HG03571 (cell line): Measurements from ENCODE around the gene NPIPB4.
"Not testable (repeated sequence)": the region's sequence is repeated elsewhere in the genome, so short reads cannot be mapped to it uniquely, and the experiment has no call there.

Source experiments
- ATAC-seq: cut with Tn5 transposase; IDR thresholded peaks from one replicate; pipeline ENCODE4 v1.9.1; 2021; ENCODE audit not compliant: unreplicated experiment

Gene NPIPB4

GRCh38 chr16:21857656-21858055 lies at the start of gene NPIPB4:
Gene NPIPB4 (minus strand): TSS chr16:21857756. CDS start chr16:21857378, 378 bp downstream.
- ATAC-seq, result not testable (repeated sequence)

GRCh38 chr16:21898998-21899397 lies 41.4 kb upstream of the NPIPB4 start:
- ATAC-seq, result not testable (repeated sequence)

DNA sequence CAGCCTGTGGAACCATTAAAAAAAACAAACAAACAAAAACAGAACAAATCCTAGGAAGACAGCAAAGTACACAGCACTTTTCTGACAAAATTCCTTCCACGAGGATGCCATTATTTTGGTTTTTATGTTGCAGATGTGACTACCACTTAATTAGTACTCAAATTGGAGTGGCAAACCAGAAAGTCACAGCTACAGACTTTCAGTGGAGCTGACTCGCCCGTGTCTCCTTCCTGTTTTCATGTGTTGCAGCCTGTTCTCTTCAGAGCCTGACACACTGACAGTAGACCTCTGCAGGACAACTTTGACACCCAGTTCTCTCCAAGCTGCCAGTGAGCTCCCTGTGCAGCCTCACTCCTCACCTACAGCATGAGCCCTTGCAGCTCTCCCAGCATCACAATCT lies 24.4 kb upstream of the NPIPB4 start:
- not testable (repeated sequence) for ATAC-seq

- not testable (repeated sequence) for ATAC-seq
Observed at GRCh38 chr16:21837186-21837585, 20.4 kb downstream of the NPIPB4 start.

- not testable (repeated sequence) for ATAC-seq
Observed at GRCh38 chr16:21836334-21836733, 21.2 kb downstream of the NPIPB4 start.

DNA sequence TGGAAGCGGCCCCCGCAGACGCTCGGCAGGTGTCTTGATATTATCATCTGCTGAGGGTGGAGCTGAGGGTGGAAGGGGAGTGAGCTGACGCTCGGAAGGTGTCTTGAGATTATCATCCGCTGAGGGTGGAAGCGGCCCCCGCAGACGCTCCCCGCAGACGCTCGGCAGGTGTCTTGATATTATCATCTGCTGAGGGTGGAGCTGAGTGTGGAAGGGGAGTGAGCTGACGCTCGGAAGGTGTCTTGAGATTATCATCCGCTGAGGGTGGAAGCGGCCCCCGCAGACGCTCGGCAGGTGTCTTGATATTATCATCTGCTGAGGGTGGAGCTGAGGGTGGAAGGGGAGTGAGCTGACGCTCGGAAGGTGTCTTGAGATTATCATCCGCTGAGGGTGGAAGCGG lies 21.8 kb downstream of the NPIPB4 start:
- not testable (repeated sequence) for ATAC-seq

DNA sequence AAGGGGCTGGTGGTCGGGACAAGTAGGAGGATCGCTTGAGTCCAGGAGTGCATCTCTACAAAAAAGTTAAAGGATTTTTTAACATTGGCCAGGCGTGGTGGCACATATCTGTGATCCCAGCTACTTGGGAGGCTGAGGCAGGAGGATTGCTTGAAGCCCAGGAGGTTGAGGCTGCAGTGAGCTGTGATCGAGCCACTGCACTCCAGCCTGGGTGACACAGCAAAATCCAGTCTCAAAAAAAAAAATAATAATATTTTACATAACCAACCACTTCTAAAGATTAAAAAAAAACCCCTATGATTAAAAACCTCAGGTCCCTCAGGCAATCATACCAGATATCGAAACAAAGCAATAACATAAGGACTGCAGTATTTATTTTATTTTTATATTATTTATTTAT lies 23.3 kb downstream of the NPIPB4 start:
- not testable (repeated sequence) for ATAC-seq

DNA sequence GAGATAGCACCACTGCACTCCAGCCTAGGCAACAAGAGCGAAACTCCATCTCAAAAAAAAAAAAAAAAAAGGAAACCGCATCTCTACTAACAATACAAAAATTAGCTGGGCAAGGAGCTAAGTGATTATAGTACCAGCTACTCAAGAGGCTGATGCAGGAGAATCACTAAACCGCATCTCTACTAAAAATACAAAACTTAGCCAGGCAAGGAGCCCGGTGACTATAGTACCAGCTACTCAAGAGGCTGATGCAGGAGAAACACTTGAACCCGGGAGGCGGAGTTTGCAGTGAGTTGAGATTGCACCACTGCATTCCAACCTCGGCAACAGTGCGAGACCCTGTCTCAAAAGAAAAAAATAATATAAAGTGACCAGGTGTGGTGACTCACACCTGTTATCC lies 27.6 kb downstream of the NPIPB4 start:
- not testable (repeated sequence) for ATAC-seq

DNA sequence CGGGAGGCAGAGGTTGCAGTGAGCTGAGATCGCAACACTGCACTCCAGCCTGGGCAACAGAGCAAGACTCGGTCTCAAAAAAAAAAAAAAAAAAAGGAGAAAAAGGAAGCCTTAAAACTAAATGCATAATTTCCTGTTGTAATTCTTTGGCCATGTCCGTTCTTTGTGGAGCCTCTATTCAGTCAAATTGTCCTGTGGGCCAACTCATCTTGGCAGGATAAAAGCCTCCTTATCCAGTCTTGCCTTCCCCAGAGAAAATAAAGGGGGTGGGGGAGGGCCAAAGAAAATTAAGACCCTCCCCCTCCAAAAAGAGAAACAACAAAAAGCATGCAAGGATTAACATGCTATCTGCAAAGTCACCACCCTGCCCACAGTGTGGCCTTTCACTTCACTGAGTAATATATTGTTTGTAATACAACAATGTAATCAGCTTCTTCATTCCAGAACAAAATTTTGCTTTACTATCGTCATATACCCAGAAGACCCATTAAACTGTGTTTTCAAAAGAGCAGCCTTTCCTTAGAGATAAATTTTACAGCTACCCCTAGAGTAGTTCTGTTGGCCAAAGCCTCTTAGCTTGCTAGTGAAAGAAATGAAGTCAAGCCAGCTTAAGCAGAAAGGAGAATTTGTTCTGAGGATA lies 31.4 kb downstream of the NPIPB4 start:
- ATAC-seq, result not testable (repeated sequence)

DNA sequence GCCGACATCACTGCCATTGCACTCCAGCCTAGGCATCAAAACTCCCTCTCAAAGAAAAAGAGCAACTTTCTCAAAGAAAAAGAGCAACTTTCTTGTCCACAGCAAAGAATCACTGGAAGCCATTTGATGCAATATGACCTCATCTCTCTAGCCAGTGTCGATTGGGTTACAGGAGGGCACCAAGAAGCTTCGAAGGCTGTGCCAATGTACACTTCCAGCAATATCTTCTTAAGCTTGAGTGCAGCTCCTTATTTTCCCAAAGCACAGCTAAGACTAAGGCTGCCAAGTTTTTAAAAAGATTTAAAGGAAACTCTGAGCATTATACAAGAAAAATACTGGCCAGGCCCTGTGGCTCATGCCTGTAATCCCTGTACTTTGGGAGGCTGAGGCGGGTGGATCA lies 32.0 kb downstream of the NPIPB4 start:
- not testable (repeated sequence) for ATAC-seq

DNA sequence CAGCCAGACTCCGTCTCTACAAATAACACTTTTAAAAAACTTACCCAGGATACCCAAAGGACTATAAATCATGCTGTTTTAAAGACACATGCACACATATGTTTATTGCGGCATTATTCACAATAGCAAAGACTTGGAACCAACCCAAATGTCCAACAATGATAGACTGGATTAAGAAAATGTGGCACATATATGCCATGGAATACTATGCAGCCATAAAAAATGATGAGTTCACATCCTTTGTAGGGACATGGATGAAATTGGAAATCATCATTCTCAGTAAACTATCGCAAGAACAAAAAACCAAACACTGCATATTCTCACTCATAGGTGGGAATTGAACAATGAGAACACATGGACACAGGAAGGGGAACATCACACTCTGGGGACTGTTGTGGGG lies 34.3 kb downstream of the NPIPB4 start:
- ATAC-seq, result not testable (repeated sequence)

DNA sequence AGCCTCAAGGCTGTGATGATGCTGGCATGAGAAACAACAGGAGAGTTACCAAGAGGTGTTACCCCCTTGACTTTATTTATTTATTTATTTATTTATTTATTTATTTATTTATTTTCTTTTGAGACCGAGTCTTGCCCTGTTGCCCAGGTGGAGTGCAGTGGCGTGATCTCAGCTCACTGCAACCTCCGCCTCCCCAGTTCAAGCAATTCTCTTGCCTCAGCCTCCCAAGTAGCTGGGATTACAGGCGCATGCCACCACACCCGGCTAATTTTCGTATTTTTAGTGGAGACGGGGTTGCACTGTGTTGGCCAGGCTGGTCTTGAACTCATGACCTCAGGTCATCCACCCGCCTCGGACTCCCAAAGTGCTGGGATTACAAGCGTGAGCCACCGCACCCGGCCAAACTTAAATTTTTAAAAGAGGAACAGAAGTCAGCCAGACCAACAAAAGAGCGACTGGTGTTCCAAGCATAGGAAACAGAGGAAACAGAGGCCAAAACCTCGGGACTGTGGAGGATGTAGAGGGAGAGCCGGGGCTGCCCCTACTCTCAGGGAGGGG lies 36.6 kb downstream of the NPIPB4 start:
- ATAC-seq, result not testable (repeated sequence)

DNA sequence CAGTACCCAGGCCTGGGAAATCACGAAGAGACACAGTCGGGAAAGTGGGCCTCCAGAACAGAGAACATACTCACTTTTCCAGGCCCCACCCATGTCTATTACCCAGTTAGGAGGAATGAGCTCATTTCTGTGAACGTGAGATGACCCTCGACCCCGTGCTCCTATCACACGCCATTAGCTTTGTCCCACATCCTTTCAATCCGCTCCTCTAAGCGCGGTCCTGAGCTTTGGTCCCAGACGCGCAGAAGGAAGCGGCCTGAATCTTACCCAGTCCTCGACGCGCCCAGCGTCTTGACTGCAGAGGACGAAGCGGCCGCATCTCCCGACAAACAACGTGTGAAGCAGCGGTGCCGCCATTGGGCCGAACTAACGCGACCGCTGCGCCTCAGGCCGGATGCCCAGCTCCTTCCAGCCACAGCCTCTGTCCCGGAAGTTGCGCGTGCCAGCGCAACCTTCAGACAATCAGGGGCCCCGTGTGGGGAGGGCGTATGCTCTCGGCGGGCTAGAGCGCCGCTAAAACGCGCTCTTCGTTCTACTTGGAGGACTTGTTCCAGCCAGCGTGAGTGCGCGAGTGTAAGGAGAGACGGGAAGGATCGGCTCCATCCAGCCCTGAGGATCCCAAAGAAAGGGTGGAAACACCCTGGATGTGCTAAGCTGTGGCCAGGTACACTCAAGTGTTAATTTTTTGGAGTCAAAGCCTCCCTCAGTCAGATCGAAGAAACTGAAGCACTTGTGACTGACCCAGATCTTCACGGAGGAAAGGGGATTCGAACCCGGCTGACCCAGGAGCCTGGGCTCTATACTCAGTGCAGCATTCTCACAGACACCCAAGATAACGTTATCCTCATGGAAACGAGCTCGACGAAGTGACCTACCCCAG lies 37.3 kb downstream of the NPIPB4 start:
- ATAC-seq, result peak; percentile 90

- ATAC-seq, result not testable (repeated sequence)
Observed at GRCh38 chr16:21819617-21820016, 37.9 kb downstream of the NPIPB4 start.

DNA sequence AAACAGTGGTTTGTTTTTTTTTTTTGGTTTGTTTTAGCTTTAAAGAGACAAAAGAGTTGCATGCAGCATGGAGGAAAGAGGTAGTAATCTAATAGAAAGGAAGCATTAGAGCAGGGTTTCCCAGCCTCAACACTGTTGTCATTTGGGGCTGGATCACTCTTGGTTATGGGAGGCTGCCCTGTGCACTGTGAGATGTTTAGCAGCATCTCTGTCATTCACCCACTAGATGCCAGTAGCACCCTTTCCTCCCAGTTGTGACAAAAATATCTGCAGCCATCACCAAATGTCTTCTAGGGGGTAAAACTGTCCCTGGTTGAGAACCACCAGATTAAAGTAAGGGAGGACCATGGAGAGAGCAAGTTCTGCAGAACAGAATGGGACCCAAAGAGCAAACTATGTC lies 40.5 kb downstream of the NPIPB4 start:
- not testable (repeated sequence) for ATAC-seq

- not testable (repeated sequence) for ATAC-seq
Observed at GRCh38 chr16:21815694-21816093, 41.9 kb downstream of the NPIPB4 start.

- not testable (repeated sequence) for ATAC-seq
Observed at GRCh38 chr16:21802375-21802663, 55.2 kb downstream of the NPIPB4 start.

GRCh38 chr16:21801538-21802374 lies 55.8 kb downstream of the NPIPB4 start:
- ATAC-seq, result not testable (repeated sequence)

DNA sequence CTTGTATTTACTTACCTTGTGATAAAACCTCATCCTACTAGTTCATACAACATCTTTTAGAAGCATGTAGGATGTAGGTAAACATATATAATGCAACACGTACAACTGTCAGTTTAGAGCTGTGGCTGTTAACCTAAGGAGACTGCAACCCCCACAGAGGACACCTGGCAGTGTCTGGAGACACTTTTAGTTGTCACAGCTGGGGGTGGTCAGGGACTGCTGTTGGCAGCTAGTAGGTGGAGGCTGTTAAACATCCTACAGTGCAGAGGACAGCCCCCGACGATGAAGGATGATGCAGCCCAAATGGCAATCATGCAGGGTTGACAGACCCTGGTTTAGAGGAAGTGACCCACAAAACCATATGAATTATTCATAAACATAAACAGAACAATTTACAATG lies 59.0 kb downstream of the NPIPB4 start:
- ATAC-seq, result not testable (repeated sequence)

GRCh38 chr16:21793310-21793709 lies 64.2 kb downstream of the NPIPB4 start:
- not testable (repeated sequence) for ATAC-seq

- ATAC-seq, result not testable (repeated sequence)
Observed at GRCh38 chr16:21790506-21790905, 67.0 kb downstream of the NPIPB4 start.
